ENCODE results near the gene PDE11A.
"Not testable (repeated sequence)": the region's sequence is repeated elsewhere in the genome, so short reads cannot be mapped to it uniquely, and the experiment has no call there.

Gene PDE11A

DNA sequence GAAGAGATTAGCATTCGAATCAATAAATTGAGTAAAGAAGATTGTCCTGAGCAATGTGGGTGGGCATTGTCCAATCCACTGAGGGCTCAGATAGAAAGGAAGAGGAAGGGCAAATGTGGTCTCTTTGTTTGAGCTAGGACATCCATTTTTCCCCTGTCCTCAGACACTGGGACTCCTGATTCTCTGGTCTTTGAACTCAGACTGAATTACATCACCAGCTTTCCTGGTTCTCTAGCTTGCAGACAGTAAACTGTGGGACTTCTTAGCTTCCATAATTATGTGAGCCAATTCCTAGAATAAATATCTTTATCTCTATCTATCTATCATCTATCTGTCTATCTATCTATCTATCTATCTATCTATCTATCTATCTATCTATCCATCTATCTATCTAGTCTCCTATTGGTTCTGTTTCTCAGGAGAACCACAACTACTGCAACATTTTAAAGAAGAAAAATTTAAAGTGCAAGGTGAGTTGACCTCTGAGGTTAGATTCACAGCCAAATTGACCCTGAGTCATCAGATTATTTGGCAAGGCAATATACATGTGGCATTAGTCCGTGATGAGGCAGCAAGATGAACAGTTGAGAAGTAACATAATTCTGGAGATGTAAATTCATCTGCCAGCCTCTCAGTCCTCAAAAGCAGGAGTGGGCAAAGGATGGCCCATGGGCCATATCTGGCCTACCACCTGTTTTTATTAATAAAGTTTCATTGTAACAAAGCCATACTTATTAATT lies 191.4 kb downstream of the PDE11A start:
- no peak for DNase-seq

DNA sequence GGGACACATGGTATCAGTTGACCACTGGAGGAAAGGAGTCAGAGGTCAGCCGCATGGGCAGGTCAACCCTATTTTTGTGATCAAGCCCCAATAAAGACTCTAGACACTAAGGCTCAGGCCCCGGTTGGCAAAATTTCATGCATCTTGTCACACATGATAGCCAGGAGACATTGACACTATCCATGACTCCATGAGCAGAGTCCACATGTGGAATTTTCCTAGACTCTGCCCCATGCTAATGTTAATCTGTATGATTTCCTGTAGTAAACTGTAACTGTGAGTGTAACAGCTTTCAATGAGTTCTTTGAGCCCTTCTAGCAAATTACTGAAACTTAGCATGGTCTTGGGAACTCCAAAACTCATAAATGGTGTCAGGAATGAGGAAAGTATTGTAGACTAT lies 192.3 kb downstream of the PDE11A start:
- no peak for DNase-seq

DNA sequence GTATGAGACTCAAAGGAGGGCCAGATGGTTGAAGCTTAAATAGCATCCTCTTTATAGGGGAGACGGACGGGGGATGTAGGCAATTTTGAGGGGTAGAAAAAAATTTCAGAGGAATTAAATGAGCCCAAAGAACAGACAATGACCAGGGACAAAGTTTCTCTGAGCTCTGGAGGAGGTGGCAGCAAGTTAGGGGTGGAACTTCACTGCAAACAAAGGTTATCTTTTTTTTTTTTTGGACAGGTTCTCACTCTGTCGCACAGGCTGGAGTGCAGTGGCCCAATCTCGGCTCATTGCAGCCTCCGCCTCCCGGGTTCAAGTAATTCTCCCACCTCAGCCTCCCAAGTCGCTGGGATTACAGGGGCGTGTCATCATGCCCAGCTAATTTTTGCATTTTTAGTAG lies 195.6 kb downstream of the PDE11A start:
- no peak for DNase-seq

DNA sequence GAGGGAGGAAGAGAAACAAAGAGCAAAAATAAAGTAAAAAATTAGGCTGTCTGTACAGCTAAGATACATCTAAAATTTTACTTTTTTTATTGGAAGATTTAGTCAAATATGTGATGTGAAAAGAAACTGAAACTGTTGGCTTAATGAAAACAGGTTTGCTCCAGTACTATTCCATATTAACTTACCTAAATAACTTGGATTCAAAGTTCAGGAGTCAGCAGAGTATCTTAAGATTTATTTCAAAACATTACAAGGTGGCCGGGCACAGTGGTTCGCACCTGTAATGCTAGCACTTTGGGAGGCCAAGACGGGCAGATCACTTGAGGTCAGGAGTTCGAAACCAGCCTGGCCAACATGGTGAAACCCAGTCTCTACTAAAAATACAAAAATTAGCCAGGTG lies 197.9 kb downstream of the PDE11A start:
- DNase-seq: no peak

DNA sequence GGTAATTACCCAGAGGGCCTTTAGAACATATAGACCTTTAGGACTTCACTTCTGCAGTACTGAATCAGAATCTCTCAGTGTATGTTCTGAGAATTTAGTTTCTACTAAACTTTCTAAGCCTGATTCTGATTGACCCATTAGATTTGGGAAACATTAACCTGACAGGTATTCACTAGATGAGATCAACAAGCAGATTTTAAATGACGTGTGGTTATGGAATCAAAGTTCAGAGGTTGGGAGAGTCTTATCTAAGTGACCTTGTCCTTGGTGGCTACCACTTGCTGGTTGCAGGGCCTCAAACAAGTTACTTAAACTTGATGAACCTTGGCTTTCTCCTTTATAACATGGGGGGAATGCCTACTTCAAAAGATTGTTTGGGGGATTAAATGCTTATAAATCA lies 198.7 kb downstream of the PDE11A start:
- no peak for DNase-seq

DNA sequence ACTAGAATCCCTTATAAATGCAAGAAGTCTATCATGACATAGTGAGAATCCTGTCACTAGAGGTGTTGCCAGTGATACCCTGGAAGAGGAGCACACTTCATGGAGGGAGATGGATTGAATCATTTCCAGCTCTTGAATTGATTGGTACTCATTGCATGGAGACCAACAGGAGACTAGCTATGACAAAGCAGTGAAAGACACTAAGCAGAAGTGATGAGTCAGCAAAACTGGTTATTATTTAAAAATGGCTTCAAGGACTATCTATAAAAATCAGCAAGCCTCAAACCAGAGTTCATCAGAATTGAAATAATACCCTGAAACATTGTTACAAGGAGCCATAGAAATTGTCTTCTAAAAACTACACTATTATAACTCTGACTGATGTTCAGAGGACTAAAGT lies 200.3 kb downstream of the PDE11A start:
- no peak for DNase-seq

DNA sequence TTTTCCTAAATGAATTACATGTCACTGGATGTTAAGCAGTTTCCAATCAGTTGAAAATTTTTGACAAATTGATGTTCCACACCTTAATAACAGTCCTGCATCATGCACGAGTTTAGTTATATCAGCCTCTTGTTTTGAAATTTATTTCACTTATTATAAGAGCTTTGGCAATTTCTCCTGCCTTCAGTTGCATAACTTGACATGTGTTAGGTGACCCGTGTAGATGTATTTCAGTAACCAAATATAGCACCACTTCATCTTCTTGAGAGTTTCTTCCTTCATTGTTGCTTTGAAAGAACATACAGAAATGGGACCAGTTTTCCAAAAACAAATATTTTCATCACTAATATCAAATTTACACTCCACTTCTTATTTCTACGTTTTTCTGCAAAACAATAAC lies 202.7 kb downstream of the PDE11A start:
- no peak for DNase-seq

DNA sequence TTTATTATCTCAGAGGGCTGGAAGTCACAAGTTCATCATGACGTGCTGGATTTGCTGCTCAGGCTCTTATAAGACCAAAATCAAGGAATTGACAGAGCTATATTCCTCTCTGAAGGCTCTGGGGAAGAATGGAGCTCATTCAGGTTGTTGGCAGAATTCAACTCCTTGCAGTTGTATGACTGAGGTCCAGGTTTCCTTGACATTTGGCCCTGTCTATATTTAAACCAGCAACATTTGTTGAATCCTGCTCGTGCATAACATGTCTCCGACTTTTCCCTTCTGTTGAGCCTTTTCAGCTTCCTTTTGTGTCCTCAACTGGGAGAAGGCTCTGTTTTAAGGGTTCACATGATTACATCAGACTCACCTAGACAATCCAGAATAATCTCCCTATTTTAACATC lies 203.4 kb downstream of the PDE11A start:
- DNase-seq: no peak

DNA sequence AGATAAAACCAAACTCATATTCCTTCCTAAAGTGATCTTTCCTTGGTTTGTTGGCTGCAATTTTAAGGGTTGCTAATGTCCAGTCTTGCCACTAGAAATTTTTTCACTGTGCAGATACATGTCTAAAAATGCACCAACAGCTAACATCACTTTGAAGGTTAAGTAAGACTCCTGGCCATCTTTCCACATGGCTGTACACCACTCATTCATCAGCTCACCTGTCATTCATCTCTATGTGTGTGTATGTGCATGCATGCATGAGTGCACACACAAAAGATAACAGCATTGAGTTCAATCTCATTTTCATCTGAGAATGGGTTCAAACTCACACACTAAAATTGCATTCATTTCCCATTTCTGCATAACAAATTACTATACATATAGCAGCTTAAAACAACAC lies 203.8 kb downstream of the PDE11A start:
- DNase-seq: no peak

DNA sequence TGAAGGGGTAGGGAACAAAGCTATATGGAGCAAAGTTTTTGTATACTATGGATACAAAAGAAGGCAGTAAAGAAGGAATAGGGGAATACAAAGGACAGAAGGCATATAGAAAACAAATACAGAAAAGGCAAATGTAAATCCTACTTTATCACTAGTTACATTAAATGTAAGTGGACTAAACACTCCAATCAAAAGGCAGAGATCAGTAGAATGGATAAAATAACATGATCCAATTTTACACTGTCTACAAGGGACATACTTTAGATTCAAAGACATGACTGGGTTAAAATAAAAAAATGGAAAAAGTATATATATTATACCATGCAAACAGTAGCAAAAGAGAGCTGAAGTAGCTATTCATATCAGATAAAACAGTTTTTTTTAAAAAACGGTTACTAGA lies 215.0 kb downstream of the PDE11A start:
- DNase-seq: no peak

DNA sequence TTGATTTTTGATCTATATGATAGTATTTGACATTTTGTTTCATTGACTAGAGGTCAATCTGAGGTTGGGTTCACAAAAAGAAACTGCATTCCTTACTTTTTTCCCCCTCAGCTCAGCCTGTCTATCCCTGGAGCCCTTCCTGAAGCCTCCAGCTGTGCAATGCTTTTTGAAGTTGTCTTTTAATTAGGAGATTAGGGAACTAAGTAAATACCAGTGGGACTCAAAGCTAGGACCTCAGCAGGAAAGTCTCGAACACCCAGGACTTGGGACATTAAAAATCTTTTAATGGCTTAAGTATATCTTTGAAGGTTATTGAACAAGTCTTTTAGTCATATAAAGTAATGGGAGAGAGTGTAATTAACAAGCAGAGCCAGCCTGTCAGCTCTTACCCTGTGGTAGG lies 220.2 kb downstream of the PDE11A start:
- DNase-seq: no peak

DNA sequence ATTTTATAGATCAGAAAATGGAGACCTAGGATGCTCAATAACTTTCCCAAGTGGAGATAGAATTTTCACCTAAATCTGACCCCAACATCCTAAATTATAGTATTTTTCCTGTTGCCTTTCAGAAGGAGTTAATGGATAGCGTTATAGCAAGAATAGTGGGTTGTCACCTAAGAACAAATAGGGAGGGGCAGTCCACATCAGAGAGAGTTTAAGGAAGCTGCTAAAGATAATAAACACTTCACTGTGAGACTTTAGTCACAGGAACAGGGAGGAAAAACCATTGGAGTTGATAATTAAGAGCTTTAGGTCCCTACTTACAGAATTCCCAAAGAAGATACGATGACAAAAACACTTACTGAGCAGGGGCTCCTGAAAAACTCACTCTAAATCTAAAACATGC lies 229.4 kb downstream of the PDE11A start:
- no peak for DNase-seq

DNA sequence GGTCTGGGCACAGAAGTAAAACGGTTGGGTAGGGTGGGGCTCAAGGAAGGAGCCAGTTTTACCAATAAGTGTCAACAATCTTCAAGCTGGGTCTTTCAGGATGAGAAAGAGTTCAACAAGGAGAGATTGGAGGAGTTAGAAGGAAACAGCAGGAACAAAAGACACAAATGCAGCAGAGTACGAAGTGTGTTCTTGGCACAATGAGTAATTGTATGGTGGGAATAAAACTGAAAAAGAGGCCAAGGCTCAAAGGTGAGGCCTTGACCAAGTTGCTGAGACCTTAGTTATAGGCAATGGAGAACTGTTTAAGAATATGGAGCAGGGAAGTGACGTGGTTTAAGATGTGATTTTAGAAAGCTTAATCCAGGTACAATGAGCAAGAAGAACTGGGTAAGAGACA lies 230.3 kb downstream of the PDE11A start:
- DNase-seq: no peak

DNA sequence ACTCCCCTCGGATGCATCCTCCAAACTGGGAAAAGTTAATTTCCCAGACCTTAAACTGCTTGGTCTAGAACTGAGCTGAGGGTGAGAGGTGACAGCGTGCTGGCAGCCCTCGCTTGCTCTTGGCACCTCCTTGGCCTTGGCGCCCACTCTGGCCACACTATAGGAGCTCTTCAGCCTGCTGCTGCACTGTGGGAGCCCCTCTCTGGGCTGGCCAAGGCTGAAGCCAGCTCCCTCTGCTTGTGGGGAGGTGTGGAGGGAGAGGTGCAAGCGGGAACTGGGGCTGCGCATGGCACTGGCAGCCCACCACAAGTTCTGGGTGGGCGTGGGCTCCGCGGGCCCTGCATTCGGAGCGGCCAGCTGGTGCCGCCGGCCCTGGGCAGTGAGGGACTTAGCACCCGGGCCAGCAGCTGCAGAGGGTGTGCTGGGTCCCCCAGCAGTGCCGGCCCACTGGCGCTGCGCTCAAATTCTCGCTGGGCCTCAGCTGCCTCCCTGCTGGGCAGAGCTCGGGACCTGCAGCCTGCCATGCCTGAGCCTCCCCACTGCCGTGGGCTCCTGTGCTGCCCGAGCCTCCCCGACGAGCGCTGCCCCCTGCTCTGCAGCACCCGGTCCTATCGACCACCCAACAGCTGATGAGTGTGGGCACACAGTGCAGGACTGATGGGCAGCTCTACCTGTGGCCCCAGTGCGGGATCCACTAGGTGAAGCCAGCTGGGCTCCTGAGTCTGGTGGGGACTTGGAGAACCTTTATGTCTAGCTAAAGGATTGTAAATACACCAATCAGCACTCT lies 237.0 kb downstream of the PDE11A start:
- DNase-seq: not testable (repeated sequence)

DNA sequence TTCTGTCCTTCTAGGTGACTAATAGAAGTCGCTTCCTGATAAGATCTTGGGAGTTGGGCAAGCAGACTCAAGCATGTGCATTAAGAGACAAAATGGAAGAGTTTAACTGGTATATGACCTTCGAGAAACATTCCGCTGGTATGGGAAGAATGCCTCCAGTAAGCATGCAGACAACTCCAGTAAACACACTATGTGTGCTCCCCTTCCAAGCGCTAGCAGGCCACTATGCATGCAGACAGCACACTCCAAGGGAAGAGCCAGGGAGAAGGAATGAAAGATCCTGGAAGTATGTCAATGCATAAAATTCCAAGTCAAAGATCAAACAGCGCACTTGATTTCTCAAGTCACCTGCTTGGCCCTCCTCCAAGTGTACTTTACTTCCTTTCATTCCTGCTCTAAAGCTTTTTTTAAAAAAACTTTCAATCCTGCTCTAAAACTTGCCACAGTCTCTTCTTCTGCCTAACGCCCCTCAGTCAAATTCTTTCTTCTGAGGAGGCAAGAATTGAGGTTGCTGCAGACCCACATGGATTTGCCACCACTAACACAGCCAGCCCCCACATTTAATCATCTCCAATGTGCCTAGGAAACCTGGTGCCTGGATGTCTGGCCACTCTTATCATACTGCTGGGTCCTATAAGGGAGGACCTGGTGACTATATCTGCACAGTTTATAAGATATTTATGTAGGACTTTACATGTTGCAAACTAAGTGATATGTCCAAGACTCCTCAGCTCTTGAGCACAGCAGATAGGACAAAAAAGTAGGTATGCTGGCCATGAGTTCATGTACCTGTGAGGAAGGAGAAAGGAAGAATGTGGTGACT lies 239.8 kb downstream of the PDE11A start:
- DNase-seq: no peak

DNA sequence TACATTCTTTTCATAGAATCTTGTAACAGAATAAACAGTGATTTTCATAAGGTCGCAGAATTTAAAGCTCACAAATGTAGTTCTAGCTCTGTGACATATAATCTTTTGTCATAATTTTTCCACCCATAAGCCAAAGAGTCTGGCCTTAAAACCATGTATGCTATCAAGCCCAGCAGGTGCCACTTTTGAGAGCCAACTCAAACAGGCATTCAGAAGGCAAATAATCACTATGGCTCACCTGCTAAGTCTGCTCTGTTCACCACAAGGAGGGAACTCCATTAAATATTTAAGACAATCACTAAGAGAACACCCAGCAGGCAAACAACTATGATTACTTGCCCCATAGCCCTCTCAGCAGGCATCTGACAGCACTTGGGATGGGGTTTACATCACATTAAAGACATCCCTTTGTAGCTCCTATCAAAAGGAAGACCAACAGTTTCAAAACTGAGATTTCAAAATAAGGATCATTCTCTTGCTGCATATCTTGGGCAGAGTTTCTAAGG lies 241.6 kb downstream of the PDE11A start:
- DNase-seq: no peak

DNA sequence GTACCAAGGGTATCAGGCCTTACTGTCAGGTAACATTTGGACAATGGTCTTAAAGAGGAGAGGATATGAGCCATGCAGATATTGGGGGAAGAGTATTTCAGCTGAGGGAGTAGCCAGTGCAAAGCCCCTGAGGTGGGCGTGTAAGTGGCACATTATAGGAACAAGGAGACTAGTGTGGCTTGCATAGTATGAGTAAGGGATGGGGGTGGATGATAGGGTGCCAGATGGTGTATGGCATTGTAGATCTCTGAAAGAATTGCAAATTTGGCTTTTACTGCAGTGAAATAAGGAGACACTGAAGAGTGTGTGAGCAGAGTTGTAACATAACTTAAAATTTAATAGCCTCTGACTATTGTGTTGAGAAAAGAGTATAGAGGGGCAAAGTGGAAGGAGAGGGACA lies 244.0 kb downstream of the PDE11A start:
- no peak for DNase-seq

DNA sequence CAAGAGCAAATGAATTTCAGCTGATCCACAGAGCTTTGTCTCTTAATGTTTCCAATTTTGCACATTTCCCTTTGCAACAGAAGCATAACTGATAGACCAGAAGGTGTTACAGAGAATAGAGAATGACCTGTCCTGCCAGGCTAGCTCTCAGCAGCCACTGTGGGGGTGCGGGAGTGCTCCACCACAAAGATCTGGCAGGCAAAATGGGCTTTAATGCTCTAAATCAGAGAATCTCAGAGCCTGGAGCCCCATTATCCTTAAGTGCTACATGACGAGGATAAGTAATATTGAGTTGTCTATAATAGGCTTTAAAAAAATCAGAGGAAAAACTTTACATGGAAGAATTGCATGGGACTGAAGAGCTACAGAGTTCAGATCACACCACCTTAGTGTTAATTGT lies 245.7 kb downstream of the PDE11A start:
- no peak for DNase-seq

DNA sequence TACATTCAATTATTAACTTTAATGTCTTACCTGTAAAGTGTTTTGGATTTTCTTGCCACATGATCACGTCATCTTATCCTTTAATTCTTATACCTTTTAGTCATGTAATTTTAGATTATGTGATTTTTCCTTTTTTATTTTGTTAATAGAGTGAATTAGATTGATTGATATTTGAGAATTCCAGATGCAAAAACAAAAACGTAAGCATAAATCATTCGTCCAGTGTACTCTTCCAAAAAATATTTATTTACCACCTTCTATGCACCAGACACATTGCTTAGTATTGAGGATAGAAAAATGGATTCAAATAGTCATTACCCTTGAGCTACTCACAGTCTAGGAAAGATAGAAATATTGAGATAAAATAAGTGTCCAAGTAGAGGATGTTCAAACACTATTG lies 249.6 kb downstream of the PDE11A start:
- no peak for DNase-seq

DNA sequence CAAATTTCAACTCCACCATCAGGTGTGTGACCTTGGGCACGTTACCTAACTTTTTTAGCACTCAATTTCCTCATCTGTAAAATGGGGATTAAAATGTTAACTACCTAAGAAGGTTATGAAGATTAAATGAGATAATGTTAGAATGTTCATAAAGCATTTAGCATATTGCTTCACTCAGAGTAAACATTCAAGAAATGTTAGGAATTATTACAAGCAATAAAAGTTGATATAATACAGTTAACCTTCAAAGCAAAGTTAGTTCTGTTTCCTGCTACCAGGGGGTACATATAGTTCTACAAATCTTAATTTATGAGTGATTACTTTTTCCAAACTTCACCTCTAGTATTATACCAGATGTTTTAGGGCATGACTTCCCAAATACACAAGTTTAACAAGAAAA lies 254.2 kb downstream of the PDE11A start:
- no peak for DNase-seq

DNA sequence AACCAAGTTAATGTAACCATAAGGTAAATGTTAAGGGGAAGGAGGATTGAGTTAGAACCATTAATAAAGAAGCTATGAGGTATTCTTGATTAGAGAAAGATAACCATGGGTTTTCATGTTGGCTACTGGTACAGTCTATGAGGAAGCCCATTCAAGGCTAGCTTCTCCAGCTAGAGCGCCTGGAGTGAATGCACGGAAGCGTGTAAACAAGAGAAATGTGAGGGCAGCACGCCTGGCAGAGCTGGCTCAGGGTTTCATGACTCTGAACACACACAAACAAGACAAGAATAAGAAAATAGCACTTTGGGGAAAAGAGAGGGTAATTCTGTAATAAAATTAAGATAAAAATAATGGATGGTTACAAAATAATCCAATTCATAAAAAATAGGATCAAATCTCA lies 255.3 kb downstream of the PDE11A start:
- DNase-seq: no peak

DNA sequence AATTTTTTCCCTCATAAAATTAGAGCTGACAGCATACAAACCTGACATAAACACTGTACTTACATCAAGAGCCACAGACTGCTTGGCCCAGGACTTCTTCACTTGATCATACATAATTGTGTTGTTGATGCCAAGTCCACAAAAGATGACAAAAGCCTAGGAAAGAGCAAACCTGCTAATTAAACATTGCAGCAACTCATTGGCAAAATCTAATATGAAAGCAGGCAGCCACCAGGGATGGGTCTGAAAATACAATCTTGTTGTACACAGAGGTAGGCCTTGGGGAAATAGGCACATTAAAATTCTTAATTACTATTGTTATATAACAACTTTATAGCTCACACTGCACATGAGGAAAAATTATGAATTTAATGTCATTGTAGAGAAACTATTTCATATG lies 255.8 kb downstream of the PDE11A start:
- DNase-seq: no peak

DNA sequence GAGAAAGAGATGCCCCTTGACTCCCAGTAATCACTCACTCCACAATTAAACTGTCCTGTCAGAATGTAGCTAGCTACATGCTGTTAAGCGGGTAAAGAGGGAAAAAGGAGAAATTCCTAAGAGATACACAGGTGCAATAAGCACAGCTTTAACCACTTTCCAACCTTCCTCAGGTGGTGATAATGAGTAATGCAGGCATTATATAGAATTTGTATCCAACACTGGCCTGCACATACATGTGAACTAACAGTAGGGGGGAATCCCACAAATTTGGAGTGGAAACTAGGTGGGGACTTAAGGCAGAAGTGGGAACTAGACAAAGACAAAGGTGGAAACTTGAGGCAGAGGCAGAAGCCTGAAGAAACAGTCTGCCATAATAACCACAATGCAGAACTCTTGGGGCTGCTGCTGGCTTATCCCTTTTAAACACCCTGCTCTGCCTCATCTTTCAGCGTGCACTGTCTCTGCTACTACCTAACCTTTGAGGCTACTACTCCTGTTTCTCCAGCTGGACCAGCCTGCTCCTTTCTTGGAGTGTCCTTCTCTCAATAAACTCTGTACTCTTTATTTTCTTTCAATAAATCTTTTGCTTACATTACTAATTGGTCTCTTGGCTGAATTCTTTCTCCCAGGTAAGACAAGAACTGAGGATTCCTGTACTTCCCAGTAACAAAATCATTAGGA lies 259.7 kb downstream of the PDE11A start:
- DNase-seq: no peak
